ENCODE results near the gene AAMP.

DNA sequence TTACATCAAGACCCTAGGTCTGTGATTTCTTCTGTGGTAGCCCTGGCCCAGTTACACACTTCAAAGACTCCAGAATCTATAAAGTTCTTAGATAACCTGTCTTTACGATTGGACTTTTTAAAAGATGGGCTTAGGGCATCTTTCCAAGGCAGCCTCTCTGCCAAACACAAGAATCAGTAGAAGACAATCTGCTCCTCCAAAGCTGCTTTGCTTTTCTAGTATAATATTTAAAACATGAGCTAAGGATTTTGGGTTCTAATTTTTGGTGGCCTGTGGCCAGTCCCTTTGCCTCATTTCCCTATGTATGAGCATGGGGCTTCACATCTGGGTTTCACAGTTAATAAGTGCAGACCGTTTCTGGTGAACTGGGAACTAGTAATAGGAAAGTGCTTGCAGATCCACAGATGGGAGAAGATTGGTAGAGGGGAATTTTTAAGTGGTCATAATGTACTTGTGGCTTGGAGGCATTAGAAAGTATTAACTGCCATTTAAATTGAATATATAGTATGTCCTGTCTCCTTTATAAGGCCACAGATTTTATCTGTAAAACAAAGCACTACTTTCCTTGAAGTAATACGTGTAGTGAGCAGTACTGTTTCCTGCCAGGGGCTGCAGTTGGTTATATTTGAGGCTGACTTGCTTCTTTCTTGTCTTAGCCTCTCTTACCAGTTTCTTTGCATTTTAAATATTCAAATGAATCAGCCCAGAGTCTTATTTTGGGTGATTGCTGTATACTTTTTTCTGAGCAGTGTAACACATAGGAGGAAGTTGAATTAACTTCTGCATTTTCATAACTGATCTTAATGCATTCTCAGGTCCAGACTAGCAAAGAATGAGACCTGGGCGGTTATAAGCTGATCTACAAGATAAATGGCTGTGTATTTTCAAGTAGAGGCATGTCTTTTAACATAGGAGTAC is 51.4 kb downstream of the AAMP start:
- TF ChIP-seq, protein P1, sequence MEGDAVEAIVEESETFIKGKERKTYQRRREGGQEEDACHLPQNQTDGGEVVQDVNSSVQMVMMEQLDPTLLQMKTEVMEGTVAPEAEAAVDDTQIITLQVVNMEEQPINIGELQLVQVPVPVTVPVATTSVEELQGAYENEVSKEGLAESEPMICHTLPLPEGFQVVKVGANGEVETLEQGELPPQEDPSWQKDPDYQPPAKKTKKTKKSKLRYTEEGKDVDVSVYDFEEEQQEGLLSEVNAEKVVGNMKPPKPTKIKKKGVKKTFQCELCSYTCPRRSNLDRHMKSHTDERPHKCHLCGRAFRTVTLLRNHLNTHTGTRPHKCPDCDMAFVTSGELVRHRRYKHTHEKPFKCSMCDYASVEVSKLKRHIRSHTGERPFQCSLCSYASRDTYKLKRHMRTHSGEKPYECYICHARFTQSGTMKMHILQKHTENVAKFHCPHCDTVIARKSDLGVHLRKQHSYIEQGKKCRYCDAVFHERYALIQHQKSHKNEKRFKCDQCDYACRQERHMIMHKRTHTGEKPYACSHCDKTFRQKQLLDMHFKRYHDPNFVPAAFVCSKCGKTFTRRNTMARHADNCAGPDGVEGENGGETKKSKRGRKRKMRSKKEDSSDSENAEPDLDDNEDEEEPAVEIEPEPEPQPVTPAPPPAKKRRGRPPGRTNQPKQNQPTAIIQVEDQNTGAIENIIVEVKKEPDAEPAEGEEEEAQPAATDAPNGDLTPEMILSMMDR (IDR thresholded peaks at IDR 0.05; ENCODE audit: extremely low read depth in 1 of 2, insufficient read depth in 1 of 2, low read depth in 1 of 2, low read length in 2 of 2) = no peak
- TF ChIP-seq, protein P2, sequence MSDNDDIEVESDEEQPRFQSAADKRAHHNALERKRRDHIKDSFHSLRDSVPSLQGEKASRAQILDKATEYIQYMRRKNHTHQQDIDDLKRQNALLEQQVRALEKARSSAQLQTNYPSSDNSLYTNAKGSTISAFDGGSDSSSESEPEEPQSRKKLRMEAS (IDR thresholded peaks at IDR 0.05; ENCODE audit: insufficient read depth, insufficient read length) = no peak
- TF ChIP-seq JUN (IDR thresholded peaks at IDR 0.05; ENCODE audit: borderline replicate concordance, insufficient read depth, insufficient read length, low read depth) (no peak), EZH2 (IDR thresholded peaks at IDR 0.05; ENCODE audit: borderline replicate concordance, low read depth, low read length, severe bottlenecking) (no peak)

All from endothelial cell of umbilical vein (primary cell).